CD4-positive, alpha-beta memory T cell (primary cell): ENCODE results near the gene SRRM5. TPM values are rescaled to one million over a fixed set of nuclear protein-coding genes. Genes with fewer than 3 reads are reported as not detected.

ENCODE experiments used
- CTCF ChIA-PET: fragments of 350-600 bp; sonication (Branson Sonifier 250); formaldehyde crosslinking; loops from one replicate; lab custom pipeline; 2021; ENCODE audit warnings: inconsistent platforms; ENCODE audit not compliant: partially characterized antibody; lab: Charles Lee
- POLR2A ChIA-PET: fragments of 350-600 bp; sonication (Branson Sonifier 250); formaldehyde crosslinking; loops from one replicate; lab custom pipeline; 2021; ENCODE audit not compliant: partially characterized antibody; lab: Charles Lee
- DNase-seq, 5 donors: peaks; one replicate each; pipeline versions ENCODE4 v3.0.0 to v3.0.0-alpha.2; 2020 to 2022; ENCODE audit warnings: mixed read lengths in 1 of 5
- H3K27ac ChIP-seq: one replicate; pipeline ENCODE4 v1.7.0; 2013; ENCODE audit warnings: low read depth, low read length
- H3K27me3 ChIP-seq: 2 replicates; pipeline ENCODE4 v1.7.0; 2013; ENCODE audit warnings: mild to moderate bottlenecking, low read length, moderate library complexity; ENCODE audit not compliant: insufficient read depth
- H3K36me3 ChIP-seq: 2 replicates; pipeline ENCODE4 v1.7.0; 2013; ENCODE audit warnings: mild to moderate bottlenecking, low read length, moderate library complexity; ENCODE audit not compliant: insufficient read depth
- H3K4me1 ChIP-seq: 2 replicates; pipeline ENCODE4 v1.7.0; 2013; ENCODE audit warnings: mild to moderate bottlenecking, low read length, moderate library complexity; ENCODE audit not compliant: insufficient read depth
- H3K4me3 ChIP-seq, 2 donors: one replicate each; pipeline ENCODE4 v1.7.0; 2013; ENCODE audit warnings: low read length in 2 of 2, mild to moderate bottlenecking in 1 of 2
- H3K9me3 ChIP-seq, 2 donors: one replicate each; pipeline ENCODE4 v1.7.0; 2013; ENCODE audit warnings: low read length in 2 of 2, control low read depth in 1 of 2; ENCODE audit not compliant: control insufficient read depth in 1 of 2
- H3K27ac Mint-ChIP-seq, 7 donors: one replicate each; pipeline ENCODE4 v1.8.0; 2020 to 2021; ENCODE audit warnings: mixed read lengths in 7 of 7, mild to moderate bottlenecking in 6 of 7, inconsistent platforms in 3 of 7, moderate library complexity in 3 of 7
- H3K27me3 Mint-ChIP-seq, 2 donors: one replicate each; pipeline ENCODE4 v1.8.0; 2020 to 2021; ENCODE audit warnings: mixed read lengths in 2 of 2
- H3K36me3 Mint-ChIP-seq, 2 donors: one replicate each; pipeline ENCODE4 v1.8.0; 2020 to 2021; ENCODE audit warnings: mixed read lengths in 2 of 2, inconsistent platforms in 1 of 2, mild to moderate bottlenecking in 1 of 2
- H3K4me1 Mint-ChIP-seq, 4 donors: one replicate each; pipeline ENCODE4 v1.8.0; 2020 to 2021; ENCODE audit warnings: mixed read lengths in 4 of 4, mild to moderate bottlenecking in 1 of 4
- H3K4me3 Mint-ChIP-seq, 8 donors: one replicate each; pipeline ENCODE4 v1.8.0; 2020 to 2021; ENCODE audit warnings: mixed read lengths in 8 of 8, mild to moderate bottlenecking in 7 of 8, moderate library complexity in 6 of 8, inconsistent platforms in 3 of 8
- H3K9me3 Mint-ChIP-seq, 8 donors: one replicate each; pipeline ENCODE4 v1.8.0; 2020 to 2021; ENCODE audit warnings: mixed read lengths in 8 of 8, mild to moderate bottlenecking in 5 of 8, inconsistent platforms in 3 of 8, moderate library complexity in 1 of 8
- intact Hi-C: fragments of 100-400 bp; cut with micrococcal nuclease; formaldehyde crosslinking; loops from one replicate; pipeline ENCODE4 v1.15.1; 2023
- polyA plus RNA-seq, 2 donors: library from polyadenylated mRNA; unstranded; fragments of 300-500 nt; fragmentation: Illumina TruSeq; gene quantifications; one replicate each; pipeline ENCODE4 v1.2.3, GENCODE V29; 2021
- total RNA-seq, 2 experiments: library from RNA; stranded (reverse); gene quantifications; one replicate each; pipeline ENCODE4 v1.2.3, GENCODE V29; 2021

SRRM5 gene
- total and polyA plus RNA-seq, 4 experiments from 2014 or later: 0.10 to 0.99 (median 0.83) TPM; not detected in 1

DNA sequence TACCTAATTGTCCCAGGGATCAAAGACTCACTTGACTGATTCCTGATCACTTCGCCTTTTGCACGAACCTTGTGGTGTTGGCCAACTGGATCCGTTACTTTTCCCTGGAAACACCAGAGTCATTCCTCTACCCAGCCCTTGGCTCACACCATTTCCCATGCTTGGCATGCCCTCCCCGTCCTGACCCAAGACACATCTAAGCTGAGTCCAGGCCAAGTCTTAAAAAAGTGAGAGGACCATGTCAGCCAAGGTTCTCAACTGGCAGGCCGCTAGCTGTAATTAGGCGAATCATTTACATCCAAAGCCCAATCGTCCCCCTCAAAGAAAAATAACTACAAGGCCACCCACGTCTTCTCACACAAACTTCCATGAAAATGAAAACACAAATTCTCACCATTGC is 46.6 kb downstream of the SRRM5 start:
- Histone ChIP-seq H3K4me1 (peaks cover 6% of the 10 kb centered on the region), H3K9me3 (no peaks in the 10 kb centered on the region), H3K4me3 (no peak overlapping the region), H3K27ac (no peak overlapping the region), H3K36me3 (peaks cover 3% of the 10 kb centered on the region), H3K27me3 (no peaks in the 10 kb centered on the region)
- no peak for DNase-seq
- peaks cover 0 to 8% (median 7%) of the 10 kb centered on the region in 4 donors for H3K4me1 Mint-ChIP-seq
- H3K27ac Mint-ChIP-seq: peak overlapping the region in 2 of 7 donors; percentile 4 to 69
- peaks cover 45 to 66% of the 10 kb centered on the region in 2 donors for H3K36me3 Mint-ChIP-seq
- H3K4me3 Mint-ChIP-seq: no peak overlapping the region
- H3K27me3 Mint-ChIP-seq: no peaks in the 10 kb centered on the region
- peaks cover 0 to 17% (median 9%) of the 10 kb centered on the region in 8 donors for H3K9me3 Mint-ChIP-seq
- intact Hi-C loops: no loop called here
- CTCF ChIA-PET: interaction anchor here (0.6 to 1.4 kb wide), 2 partner anchors 10 to 55 kb away, joined by 3 to 6 read pairs; no protein-coding TSS in a partner anchor
- POLR2A ChIA-PET: no interaction called here

DNA sequence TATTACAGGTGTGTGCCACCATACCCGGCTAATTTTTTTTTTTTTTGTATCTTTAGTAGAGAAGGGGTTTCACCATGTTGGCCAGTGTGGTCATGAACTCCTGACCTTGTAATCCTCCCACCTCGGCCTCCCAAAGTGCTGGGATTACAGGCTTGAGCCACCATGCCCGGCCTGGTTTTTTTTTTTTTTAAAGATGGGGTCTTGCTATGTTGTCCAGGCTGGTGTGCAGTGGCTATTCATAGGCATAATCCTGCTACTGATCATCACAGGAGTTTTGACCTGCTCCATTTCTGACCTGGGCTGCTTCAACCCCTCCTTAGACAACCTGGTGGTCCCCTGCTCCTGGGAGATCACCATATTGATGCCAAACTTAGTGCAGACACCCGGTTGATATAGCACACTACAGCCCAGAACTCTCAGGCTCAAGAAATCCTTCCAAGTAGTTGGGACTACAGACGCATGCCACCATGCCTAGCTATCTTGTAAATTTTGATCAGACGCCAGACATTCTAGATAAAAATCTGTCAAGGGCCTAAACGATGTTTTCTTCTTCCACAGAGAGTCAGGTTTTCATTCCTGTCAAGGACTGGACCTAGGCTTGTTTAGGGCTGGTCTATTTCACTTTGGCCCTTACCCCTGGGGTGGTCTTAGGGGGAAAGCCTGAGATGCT is 48.5 kb downstream of the SRRM5 start:
- no peak for DNase-seq
- Mint-ChIP-seq H3K9me3 (peaks cover 0 to 17% (median 9%) of the 10 kb centered on the region in 8 donors), H3K27ac (no peak overlapping the region), H3K4me1 (peaks cover 14 to 27% (median 22%) of the 10 kb centered on the region in 4 donors), H3K27me3 (no peaks in the 10 kb centered on the region), H3K4me3 (no peak overlapping the region), H3K36me3 (peaks cover 40 to 71% of the 10 kb centered on the region in 2 donors)
- Histone ChIP-seq H3K27me3 (no peaks in the 10 kb centered on the region), H3K4me3 (no peak overlapping the region), H3K9me3 (no peaks in the 10 kb centered on the region), H3K4me1 (peaks cover 25% of the 10 kb centered on the region), H3K27ac (no peak overlapping the region), H3K36me3 (no peaks in the 10 kb centered on the region)
- CTCF ChIA-PET: interaction anchor here (1.1 kb wide), 1 partner anchor 105 kb away, joined by 4 read pairs; no protein-coding TSS in a partner anchor
- intact Hi-C loops: no loop called here
- POLR2A ChIA-PET: interaction anchor here (0.6 kb wide), 1 partner anchor 34 kb away, joined by 3 read pairs; no protein-coding TSS in a partner anchor

DNA sequence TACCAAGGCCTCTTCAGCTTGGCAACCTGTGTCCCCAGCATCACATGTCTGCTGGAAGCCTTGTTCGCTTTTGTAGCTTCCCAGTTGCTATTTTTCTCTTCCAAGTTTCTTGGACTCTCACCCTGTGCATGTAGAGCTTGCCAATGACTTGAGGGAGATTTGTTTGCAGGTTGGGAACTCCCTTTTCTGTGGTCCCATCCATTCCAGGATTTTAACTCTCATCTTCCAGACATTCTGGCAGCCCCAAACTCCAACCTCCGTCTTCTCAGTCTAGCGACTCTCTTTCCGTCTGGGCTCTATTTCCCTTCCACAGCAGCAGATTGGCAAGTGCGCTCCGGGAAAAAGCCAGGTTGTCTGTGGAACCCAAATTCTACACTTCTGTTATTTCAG is 49.1 kb downstream of the SRRM5 start:
- CTCF ChIA-PET: interaction anchor here (1.1 kb wide), 1 partner anchor 106 kb away, joined by 4 read pairs; no protein-coding TSS in a partner anchor
- H3K27me3 Mint-ChIP-seq: no peaks in the 10 kb centered on the region

DNA sequence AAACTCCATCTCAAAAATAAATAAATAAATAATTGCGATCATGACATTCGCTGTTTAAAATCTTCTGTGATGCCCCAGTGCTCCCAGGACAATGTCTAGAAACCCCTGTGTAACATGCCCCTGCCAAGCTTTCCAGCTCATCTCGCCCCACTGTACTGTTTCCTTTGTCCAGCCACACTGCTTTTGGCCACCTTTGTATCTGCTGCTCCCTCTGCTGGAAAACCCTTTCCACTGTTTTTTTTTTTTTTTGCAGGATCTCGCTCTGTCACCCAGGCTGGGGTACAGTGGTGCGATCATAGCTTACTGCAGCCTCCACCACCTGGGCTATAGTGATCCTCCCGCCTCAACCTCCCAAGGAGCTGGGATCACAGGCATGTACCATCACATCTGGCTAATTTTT is 50.6 kb downstream of the SRRM5 start:
- H3K9me3 Mint-ChIP-seq: peaks cover 0 to 13% (median 8%) of the 10 kb centered on the region in 8 donors
- intact Hi-C loops: no loop called here
- H3K36me3 Mint-ChIP-seq: peaks cover 29 to 53% of the 10 kb centered on the region in 2 donors
- Histone ChIP-seq H3K27me3 (no peaks in the 10 kb centered on the region), H3K27ac (no peak overlapping the region), H3K4me1 (peaks cover 28% of the 10 kb centered on the region), H3K36me3 (no peaks in the 10 kb centered on the region), H3K9me3 (no peaks in the 10 kb centered on the region), H3K4me3 (no peak overlapping the region)
- peaks cover 17 to 33% (median 27%) of the 10 kb centered on the region in 4 donors for H3K4me1 Mint-ChIP-seq
- H3K4me3 Mint-ChIP-seq: no peak overlapping the region
- H3K27ac Mint-ChIP-seq: peak overlapping the region in 6 of 7 donors; percentile 37 to 86 (median 78)
- CTCF ChIA-PET: interaction anchor here (0.7 kb wide), 1 partner anchor 107 kb away, joined by 4 read pairs; no protein-coding TSS in a partner anchor
- no peak for DNase-seq
- POLR2A ChIA-PET: no interaction called here
- H3K27me3 Mint-ChIP-seq: no peaks in the 10 kb centered on the region

More for the DNA sequence above, 49.1 kb downstream of the SRRM5 start:
- Histone ChIP-seq H3K36me3 (no peaks in the 10 kb centered on the region), H3K27me3 (no peaks in the 10 kb centered on the region), H3K4me3 (no peak overlapping the region), H3K27ac (no peak overlapping the region), H3K4me1 (peaks cover 25% of the 10 kb centered on the region), H3K9me3 (no peaks in the 10 kb centered on the region)
- intact Hi-C loops: no loop called here
- POLR2A ChIA-PET: no interaction called here
- Mint-ChIP-seq H3K9me3 (peaks cover 0 to 17% (median 8%) of the 10 kb centered on the region in 8 donors), H3K27ac (peak overlapping the region in 1 of 7 donors; percentile 68), H3K4me3 (no peak overlapping the region), H3K4me1 (peaks cover 14 to 27% (median 22%) of the 10 kb centered on the region in 4 donors), H3K36me3 (peaks cover 35 to 67% of the 10 kb centered on the region in 2 donors)
- no peak for DNase-seq

DNA sequence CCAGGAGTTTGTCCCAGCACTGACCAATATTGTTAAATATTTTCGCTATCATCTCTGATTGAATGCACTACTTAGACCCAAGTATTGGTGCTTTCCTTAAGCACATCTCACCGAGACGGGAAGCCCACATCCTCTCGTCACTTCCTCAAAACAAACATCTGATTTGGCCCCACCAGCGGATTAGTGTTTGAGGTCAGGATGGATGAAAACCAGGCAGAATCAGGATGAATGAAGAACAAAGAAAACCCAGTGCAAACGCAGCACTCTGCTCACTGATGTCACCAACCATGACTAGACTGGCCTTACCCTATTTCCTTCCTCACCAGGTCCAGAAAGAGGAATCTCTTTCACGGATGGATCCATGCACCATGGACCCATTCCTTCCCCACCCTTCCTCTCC is 52.1 kb downstream of the SRRM5 start:
- Histone ChIP-seq H3K4me1 (peaks cover 35% of the 10 kb centered on the region), H3K4me3 (no peak overlapping the region), H3K27ac (peak overlapping the region; percentile 18), H3K9me3 (no peaks in the 10 kb centered on the region), H3K27me3 (no peaks in the 10 kb centered on the region), H3K36me3 (no peaks in the 10 kb centered on the region)
- peak; percentile 64 to 88 (median 72) for DNase-seq
- intact Hi-C loops: no loop called here
- Mint-ChIP-seq H3K27me3 (no peaks in the 10 kb centered on the region), H3K4me3 (peak overlapping the region; percentile 54 to 87 (median 72)), H3K27ac (peak overlapping the region; percentile 71 to 97 (median 95)), H3K4me1 (peaks cover 24 to 46% (median 36%) of the 10 kb centered on the region in 4 donors), H3K36me3 (peaks cover 32 to 47% of the 10 kb centered on the region in 2 donors), H3K9me3 (peaks cover 0 to 5% (median 3%) of the 10 kb centered on the region in 8 donors)
- POLR2A ChIA-PET: no interaction called here
- CTCF ChIA-PET: no interaction called here

Other genes with a start within 250 kb of the SRRM5 start
- not detected for gene TEX101, start 197.2 kb upstream of the SRRM5 start, total RNA-seq
- gene TEX101, start 197.2 kb upstream of the SRRM5 start, polyA plus RNA-seq: not detected
- gene LYPD3, start 146.5 kb upstream of the SRRM5 start, total RNA-seq: 1 to 10 TPM; 3.3 to 3.7 TPM
- gene LYPD3, start 146.5 kb upstream of the SRRM5 start, polyA plus RNA-seq: 1 to 10 TPM; 4.4 to 5.9 TPM
- gene PHLDB3, start 107.3 kb upstream of the SRRM5 start, total RNA-seq: 10 to 100 TPM; 36.9 to 47.3 TPM
- 1 to 10 TPM; 1.3 to 5.5 TPM for gene PHLDB3, start 107.3 kb upstream of the SRRM5 start, polyA plus RNA-seq
- 10 to 100 TPM; 23.9 to 29.1 TPM for gene ETHE1, start 84.9 kb upstream of the SRRM5 start, total RNA-seq
- gene ETHE1, start 84.9 kb upstream of the SRRM5 start, polyA plus RNA-seq: 10 to 100 TPM; 79.1 to 80.7 TPM
- gene ZNF575, start 78.9 kb upstream of the SRRM5 start, total RNA-seq: 10 to 100 TPM; 11.0 to 11.8 TPM
- 1 to 10 TPM; 2.1 to 3.6 TPM for gene ZNF575, start 78.9 kb upstream of the SRRM5 start, polyA plus RNA-seq
- gene XRCC1, start 36.6 kb upstream of the SRRM5 start, total RNA-seq: 10 to 100 TPM; 33.4 to 41.0 TPM
- gene XRCC1, start 36.6 kb upstream of the SRRM5 start, polyA plus RNA-seq: 10 to 100 TPM; 16.3 to 29.1 TPM
- gene PINLYP, start 36.3 kb upstream of the SRRM5 start, total RNA-seq: under 1 TPM; 0.33 to 0.84 TPM
- 1 to 10 TPM in 1 of 2 donors, not detected in 1; 1.3 TPM for gene PINLYP, start 36.3 kb upstream of the SRRM5 start, polyA plus RNA-seq
- 10 to 100 TPM; 16.5 to 17.9 TPM for gene IRGQ, start 16.0 kb upstream of the SRRM5 start, total RNA-seq
- 1 to 10 TPM in 1 of 2 donors, under 1 TPM in 1; 0.37 to 2.2 TPM for gene IRGQ, start 16.0 kb upstream of the SRRM5 start, polyA plus RNA-seq
- gene ZNF576, start 15.5 kb upstream of the SRRM5 start, total RNA-seq: 10 to 100 TPM; 18.4 to 18.6 TPM
- gene ZNF576, start 15.5 kb upstream of the SRRM5 start, polyA plus RNA-seq: 10 to 100 TPM in 1 of 2 donors, 1 to 10 TPM in 1; 8.4 to 13.0 TPM
- gene ZNF428, start 7.5 kb downstream of the SRRM5 start, total RNA-seq: 10 to 100 TPM; 27.7 to 28.2 TPM
- 10 to 100 TPM; 13.9 to 19.9 TPM for gene ZNF428, start 7.5 kb downstream of the SRRM5 start, polyA plus RNA-seq
- under 1 TPM; 0.33 to 0.49 TPM for gene CADM4, start 27.8 kb downstream of the SRRM5 start, total RNA-seq
- under 1 TPM in 1 of 2 donors, not detected in 1; 0.18 TPM for gene CADM4, start 27.8 kb downstream of the SRRM5 start, polyA plus RNA-seq
- gene PLAUR, start 58.1 kb downstream of the SRRM5 start, total RNA-seq: 1 to 10 TPM; 8.6 to 9.4 TPM
- 1 to 10 TPM; 6.3 to 6.6 TPM for gene PLAUR, start 58.1 kb downstream of the SRRM5 start, polyA plus RNA-seq
- gene IRGC, start 104.0 kb downstream of the SRRM5 start, total RNA-seq: not detected
- not detected for gene IRGC, start 104.0 kb downstream of the SRRM5 start, polyA plus RNA-seq
- gene SMG9, start 142.9 kb downstream of the SRRM5 start, total RNA-seq: 10 to 100 TPM; 57.6 to 57.9 TPM
- 10 to 100 TPM in 1 of 2 donors, 1 to 10 TPM in 1; 3.8 to 13.7 TPM for gene SMG9, start 142.9 kb downstream of the SRRM5 start, polyA plus RNA-seq
- 10 to 100 TPM; 33.6 to 33.9 TPM for gene KCNN4, start 168.9 kb downstream of the SRRM5 start, total RNA-seq
- 10 to 100 TPM; 10.5 to 23.7 TPM for gene KCNN4, start 168.9 kb downstream of the SRRM5 start, polyA plus RNA-seq
- gene LYPD5, start 190.4 kb downstream of the SRRM5 start, total RNA-seq: under 1 TPM; 0.49 to 0.97 TPM
- gene LYPD5, start 190.4 kb downstream of the SRRM5 start, polyA plus RNA-seq: under 1 TPM; 0.27 to 0.50 TPM
- 10 to 100 TPM; 18.1 to 20.7 TPM for gene ZNF283, start 215.2 kb downstream of the SRRM5 start, total RNA-seq
- 1 to 10 TPM; 4.3 to 4.9 TPM for gene ZNF283, start 215.2 kb downstream of the SRRM5 start, polyA plus RNA-seq